ENCODE measurements around the gene CASP5. TPM values are rescaled to one million over a fixed set of nuclear protein-coding genes. Genes with fewer than 3 reads are reported as not detected.
"Not testable (repeated sequence)": the region's sequence is repeated elsewhere in the genome, so short reads cannot be mapped to it uniquely, and the experiment has no call there.

The CASP5 gene
- total and polyA plus RNA-seq, 2 experiments from 2014 or later, result 0.46 to 2.9 TPM

GRCh38 chr11:105045676-105046296 is 22.8 kb upstream of the CASP5 start:
- H3K4me1 ChIP-seq (ENCODE audit: insufficient read depth), result peaks cover 15% of the 10 kb centered on the region
- no peak for DNase-seq (ENCODE audit: low spot score)
- WGBS (ENCODE audit: low lambda C conversion rate, missing lambda C conversion rate), result 100% methylated on average over 5 of the region's 5 CpGs
- TF ChIP-seq EZH2 (IDR thresholded peaks at IDR 0.05; ENCODE audit: borderline replicate concordance) (no peak), EZH2phosphoT487 (IDR thresholded peaks at IDR 0.05; ENCODE audit: low read depth, severe bottlenecking, unreplicated experiment) (no peak), CTCF (IDR thresholded peaks at IDR 0.05; ENCODE audit: poor library complexity) (no peak)
- no peaks in the 10 kb centered on the region for H3K9me3 ChIP-seq (ENCODE audit: low read depth)
- no peaks in the 10 kb centered on the region for H3K36me3 ChIP-seq (replicated peaks; ENCODE audit: insufficient read depth, low read depth)
- no peak overlapping the region for H3K4me3 ChIP-seq
- peak overlapping the region; percentile 21 for H3K27ac ChIP-seq
- no peaks in the 10 kb centered on the region for H4K20me1 ChIP-seq (ENCODE audit: insufficient read depth, poor library complexity, severe bottlenecking)
- no peaks in the 10 kb centered on the region for H3K9me2 ChIP-seq (replicated peaks; ENCODE audit: insufficient read depth)
- no peak overlapping the region for H2AFZ ChIP-seq
- H3K27me3 ChIP-seq, result no peaks in the 10 kb centered on the region
- H3K4me2 ChIP-seq, result peak overlapping the region; percentile 46
- H3K79me2 ChIP-seq, result no peaks in the 10 kb centered on the region

GRCh38 chr11:105044557-105045524 is 21.9 kb upstream of the CASP5 start, which contains the start of gene CARD16:
TSS of gene CARD16 (minus strand) at chr11:105045335. CDS start at chr11:105045297, 38 bp downstream.
- WGBS (ENCODE audit: low lambda C conversion rate, missing lambda C conversion rate), result 85% methylated on average over 5 of the region's 5 CpGs
- not testable (repeated sequence) for H3K79me2 ChIP-seq; H3K36me3 ChIP-seq (replicated peaks; ENCODE audit: insufficient read depth, low read depth); H3K27me3 ChIP-seq; DNase-seq (ENCODE audit: low spot score); H4K20me1 ChIP-seq (ENCODE audit: insufficient read depth, poor library complexity, severe bottlenecking); H3K4me3 ChIP-seq; H3K9me3 ChIP-seq (ENCODE audit: low read depth); H3K9me2 ChIP-seq (replicated peaks; ENCODE audit: insufficient read depth); H2AFZ ChIP-seq
- H3K27ac ChIP-seq, result peak within 1 kb of the TSS; percentile 21
- H3K4me2 ChIP-seq, result peak within 1 kb of the TSS; percentile 46
- peaks cover 15% of the 10 kb centered on the region for H3K4me1 ChIP-seq (ENCODE audit: insufficient read depth)

GRCh38 chr11:105042178-105042577 is 19.2 kb upstream of the CASP5 start:
- Histone ChIP-seq H3K4me3 (no peak overlapping the region), H3K36me3 (replicated peaks; ENCODE audit: insufficient read depth, low read depth) (no peaks in the 10 kb centered on the region), H3K9me3 (ENCODE audit: low read depth) (no peaks in the 10 kb centered on the region), H3K27me3 (no peaks in the 10 kb centered on the region), H3K9me2 (replicated peaks; ENCODE audit: insufficient read depth) (no peaks in the 10 kb centered on the region), H4K20me1 (ENCODE audit: insufficient read depth, poor library complexity, severe bottlenecking) (no peaks in the 10 kb centered on the region), H3K27ac (no peak overlapping the region), H3K79me2 (no peaks in the 10 kb centered on the region), H2AFZ (no peak overlapping the region), H3K4me1 (ENCODE audit: insufficient read depth) (peaks cover 13% of the 10 kb centered on the region), H3K4me2 (no peak overlapping the region)
- WGBS (ENCODE audit: low lambda C conversion rate, missing lambda C conversion rate), result 90% methylated on average over 3 of the region's 3 CpGs
- TF ChIP-seq EZH2 (IDR thresholded peaks at IDR 0.05; ENCODE audit: borderline replicate concordance), result no peak
- TF ChIP-seq EZH2phosphoT487 (IDR thresholded peaks at IDR 0.05; ENCODE audit: low read depth, severe bottlenecking, unreplicated experiment), result no peak
- TF ChIP-seq CTCF (IDR thresholded peaks at IDR 0.05; ENCODE audit: poor library complexity), result no peak
- DNase-seq (ENCODE audit: low spot score), result no peak

GRCh38 chr11:105040703-105041102 is 17.7 kb upstream of the CASP5 start:
- Histone ChIP-seq H3K9me3 (ENCODE audit: low read depth) (no peaks in the 10 kb centered on the region), H3K27me3 (no peaks in the 10 kb centered on the region), H3K4me1 (ENCODE audit: insufficient read depth) (peaks cover 6% of the 10 kb centered on the region), H3K79me2 (no peaks in the 10 kb centered on the region), H2AFZ (no peak overlapping the region), H3K36me3 (replicated peaks; ENCODE audit: insufficient read depth, low read depth) (no peaks in the 10 kb centered on the region), H3K9me2 (replicated peaks; ENCODE audit: insufficient read depth) (no peaks in the 10 kb centered on the region), H4K20me1 (ENCODE audit: insufficient read depth, poor library complexity, severe bottlenecking) (no peaks in the 10 kb centered on the region), H3K27ac (no peak overlapping the region), H3K4me3 (no peak overlapping the region), H3K4me2 (no peak overlapping the region)
- TF ChIP-seq EZH2phosphoT487 (IDR thresholded peaks at IDR 0.05; ENCODE audit: low read depth, severe bottlenecking, unreplicated experiment) (no peak), EZH2 (IDR thresholded peaks at IDR 0.05; ENCODE audit: borderline replicate concordance) (no peak), CTCF (IDR thresholded peaks at IDR 0.05; ENCODE audit: poor library complexity) (no peak)
- DNase-seq (ENCODE audit: low spot score), result no peak
- 61% methylated on average over 2 of the region's 2 CpGs for WGBS (ENCODE audit: low lambda C conversion rate, missing lambda C conversion rate)

All from hepatocyte (in vitro differentiated cells).